ENCODE results near the gene LILRB5. TPM values are rescaled to one million over a fixed set of nuclear protein-coding genes. Genes with fewer than 3 reads are reported as not detected.

LILRB5 gene
- total RNA-seq, 4 donors from 2014 or later, result 12.5 to 17.5 (median 15.1) TPM

GRCh38 chr19:54206030-54206830 lies 50.8 kb downstream of the LILRB5 start:
- Histone ChIP-seq H3K9me3 (no peaks in the 10 kb centered on the region), H3K36me3 (peaks cover 0 to 72% of the 10 kb centered on the region in 2 donors), H3K27ac (peak overlapping the region in 1 of 4 donors; percentile 33), H3K4me3 (no peak overlapping the region), H3K27me3 (no peaks in the 10 kb centered on the region), H3K4me1 (peaks cover 0 to 96% (median 45%) of the 10 kb centered on the region in 3 donors)
- ATAC-seq, result no peak
- WGBS, 2 donors (ENCODE audit: low coverage in 1 of 2), result 100% methylated on average over 1 of the region's 27 CpGs; no CpG with 5 or more reads in 1 of the 2 donors
- TF ChIP-seq, protein P1, sequence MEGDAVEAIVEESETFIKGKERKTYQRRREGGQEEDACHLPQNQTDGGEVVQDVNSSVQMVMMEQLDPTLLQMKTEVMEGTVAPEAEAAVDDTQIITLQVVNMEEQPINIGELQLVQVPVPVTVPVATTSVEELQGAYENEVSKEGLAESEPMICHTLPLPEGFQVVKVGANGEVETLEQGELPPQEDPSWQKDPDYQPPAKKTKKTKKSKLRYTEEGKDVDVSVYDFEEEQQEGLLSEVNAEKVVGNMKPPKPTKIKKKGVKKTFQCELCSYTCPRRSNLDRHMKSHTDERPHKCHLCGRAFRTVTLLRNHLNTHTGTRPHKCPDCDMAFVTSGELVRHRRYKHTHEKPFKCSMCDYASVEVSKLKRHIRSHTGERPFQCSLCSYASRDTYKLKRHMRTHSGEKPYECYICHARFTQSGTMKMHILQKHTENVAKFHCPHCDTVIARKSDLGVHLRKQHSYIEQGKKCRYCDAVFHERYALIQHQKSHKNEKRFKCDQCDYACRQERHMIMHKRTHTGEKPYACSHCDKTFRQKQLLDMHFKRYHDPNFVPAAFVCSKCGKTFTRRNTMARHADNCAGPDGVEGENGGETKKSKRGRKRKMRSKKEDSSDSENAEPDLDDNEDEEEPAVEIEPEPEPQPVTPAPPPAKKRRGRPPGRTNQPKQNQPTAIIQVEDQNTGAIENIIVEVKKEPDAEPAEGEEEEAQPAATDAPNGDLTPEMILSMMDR (IDR thresholded peaks at IDR 0.05), result no peak
- TF ChIP-seq POLR2AphosphoS5 (IDR thresholded peaks at IDR 0.05) (no peak), POLR2A (IDR thresholded peaks at IDR 0.05) (no peak), EP300 (IDR thresholded peaks at IDR 0.05) (no peak)

DNA sequence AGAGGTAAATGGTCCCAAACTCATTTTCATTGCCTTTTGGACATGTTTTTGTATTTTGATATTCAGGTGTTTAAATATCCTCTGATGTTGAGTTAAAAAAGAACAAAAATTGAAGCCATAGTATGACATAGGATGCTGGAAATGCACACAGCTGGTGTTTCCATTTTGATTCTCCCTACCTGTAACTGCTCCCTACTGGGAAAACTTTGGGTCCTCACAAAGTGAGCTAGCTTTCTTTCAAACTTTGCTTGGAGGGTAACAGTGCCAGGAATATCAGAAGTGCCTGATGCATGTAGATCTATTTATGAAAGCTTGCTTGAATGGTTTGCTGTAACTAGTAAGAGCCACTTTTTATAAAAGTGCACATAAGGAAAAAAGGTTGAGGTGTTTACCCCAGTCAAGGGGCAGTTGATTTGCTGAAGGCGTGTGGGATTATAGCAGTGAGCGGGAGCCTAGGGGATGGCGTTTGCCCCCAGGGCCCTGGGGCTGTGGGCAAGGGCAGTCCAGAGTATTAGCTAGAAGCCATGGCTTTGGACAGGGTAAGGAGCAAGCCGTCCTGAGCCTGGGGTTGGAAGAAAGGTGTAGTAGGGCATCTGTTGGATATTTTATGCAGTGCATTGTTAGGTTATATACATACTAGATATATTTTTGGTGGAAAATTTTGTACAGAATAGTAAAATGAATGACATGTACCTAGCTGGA lies 52.2 kb downstream of the LILRB5 start:
- no peak for TF ChIP-seq POLR2A (IDR thresholded peaks at IDR 0.05)
- TF ChIP-seq POLR2AphosphoS5 (IDR thresholded peaks at IDR 0.05), result no peak
- TF ChIP-seq, protein P1 (IDR thresholded peaks at IDR 0.05), result no peak
- TF ChIP-seq EP300 (IDR thresholded peaks at IDR 0.05), result no peak
- H3K27me3 ChIP-seq, result no peaks in the 10 kb centered on the region
- no peak for ATAC-seq
- WGBS, 2 donors (ENCODE audit: low coverage in 1 of 2), result 65 to 78% methylated on average over 4 of the region's 4 CpGs
- H3K4me3 ChIP-seq, result no peak overlapping the region
- H3K4me1 ChIP-seq, result peaks cover 0 to 91% (median 40%) of the 10 kb centered on the region in 3 donors
- H3K36me3 ChIP-seq, result peaks cover 0 to 73% of the 10 kb centered on the region in 2 donors
- no peaks in the 10 kb centered on the region for H3K9me3 ChIP-seq
- H3K27ac ChIP-seq, result no peak overlapping the region

- Histone ChIP-seq H3K9me3 (no peaks in the 10 kb centered on the region), H3K27ac (no peak overlapping the region), H3K36me3 (peaks cover 0 to 70% of the 10 kb centered on the region in 2 donors), H3K4me1 (peaks cover 0 to 79% (median 24%) of the 10 kb centered on the region in 3 donors), H3K4me3 (no peak overlapping the region), H3K27me3 (no peaks in the 10 kb centered on the region)
- 30 to 83% methylated on average over 1 to 7 of the region's 9 CpGs for WGBS, 2 donors (ENCODE audit: low coverage in 1 of 2)
- no peak for TF ChIP-seq EP300 (IDR thresholded peaks at IDR 0.05)
- no peak for TF ChIP-seq POLR2AphosphoS5 (IDR thresholded peaks at IDR 0.05)
- TF ChIP-seq, protein P1 (IDR thresholded peaks at IDR 0.05), result no peak
- TF ChIP-seq POLR2A (IDR thresholded peaks at IDR 0.05), result no peak
- ATAC-seq, result no peak
Measured at GRCh38 chr19:54203151-54203611, 53.9 kb downstream of the LILRB5 start.

DNA sequence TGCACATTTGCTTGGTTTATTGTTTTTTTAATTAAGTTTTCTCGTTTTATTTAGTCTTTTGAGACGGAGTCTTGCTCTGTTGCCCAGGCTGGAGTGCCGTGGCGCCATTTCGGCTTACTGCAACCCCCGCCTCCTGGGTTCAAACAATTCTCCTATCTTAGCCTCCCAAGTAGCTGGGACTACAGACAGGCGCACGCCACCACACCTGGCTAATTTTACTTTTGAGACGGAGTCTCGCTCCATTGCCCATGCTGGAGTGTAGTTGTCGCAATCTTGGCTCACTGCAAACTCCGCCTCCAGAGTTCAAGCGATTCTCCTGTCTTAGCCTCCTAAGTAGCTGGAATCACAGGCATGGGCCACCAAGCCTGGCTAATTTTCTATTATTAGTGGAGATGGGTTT lies 55.1 kb downstream of the LILRB5 start:
- TF ChIP-seq, protein P1 (IDR thresholded peaks at IDR 0.05), result no peak
- TF ChIP-seq EP300 (IDR thresholded peaks at IDR 0.05), result no peak
- WGBS, 2 donors (ENCODE audit: low coverage in 1 of 2), result 61 to 70% methylated on average over 5 to 9 of the region's 13 CpGs
- no peaks in the 10 kb centered on the region for H3K27me3 ChIP-seq
- peaks cover 0 to 67% (median 24%) of the 10 kb centered on the region in 3 donors for H3K4me1 ChIP-seq
- H3K27ac ChIP-seq, result peak overlapping the region in 2 of 4 donors; percentile 94 to 96
- no peaks in the 10 kb centered on the region for H3K9me3 ChIP-seq
- no peak for ATAC-seq
- H3K36me3 ChIP-seq, result peaks cover 0 to 58% of the 10 kb centered on the region in 2 donors
- H3K4me3 ChIP-seq, result peak overlapping the region in 1 of 2 donors; percentile 63

Data from gastroesophageal sphincter (tissue), 4 donors.